Mononuclear cell (primary cell): ENCODE measurements around the gene CADM3. TPM values are rescaled to one million over a fixed set of nuclear protein-coding genes. Genes with fewer than 3 reads are reported as not detected.

ENCODE experiments used
- H3K27me3 ChIP-seq: 2 replicates; pipeline ENCODE4 v1.6.0; 2011; ENCODE audit warnings: low read length, control low read depth; ENCODE audit not compliant: insufficient read depth
- H3K4me1 ChIP-seq: 2 replicates; pipeline ENCODE4 v1.5.1; 2011; ENCODE audit warnings: mild to moderate bottlenecking, low read length, control low read depth; ENCODE audit not compliant: insufficient read depth
- H3K4me3 ChIP-seq: 2 replicates; pipeline ENCODE4 v1.5.1; 2011; ENCODE audit warnings: mild to moderate bottlenecking, low read length, moderate library complexity
- H3K9me3 ChIP-seq: 2 replicates; pipeline ENCODE4 v1.5.1; 2011; ENCODE audit warnings: low read depth, mild to moderate bottlenecking, control low read depth, low read length
- total RNA-seq: library from RNA; depleted of rRNA; stranded (reverse); fragments of >200 nt; gene quantifications from one replicate; pipeline ENCODE4 v1.2.3, GENCODE V29; 2012

The CADM3 gene
- total RNA-seq, 1 donor = 0.10 TPM

DNA sequence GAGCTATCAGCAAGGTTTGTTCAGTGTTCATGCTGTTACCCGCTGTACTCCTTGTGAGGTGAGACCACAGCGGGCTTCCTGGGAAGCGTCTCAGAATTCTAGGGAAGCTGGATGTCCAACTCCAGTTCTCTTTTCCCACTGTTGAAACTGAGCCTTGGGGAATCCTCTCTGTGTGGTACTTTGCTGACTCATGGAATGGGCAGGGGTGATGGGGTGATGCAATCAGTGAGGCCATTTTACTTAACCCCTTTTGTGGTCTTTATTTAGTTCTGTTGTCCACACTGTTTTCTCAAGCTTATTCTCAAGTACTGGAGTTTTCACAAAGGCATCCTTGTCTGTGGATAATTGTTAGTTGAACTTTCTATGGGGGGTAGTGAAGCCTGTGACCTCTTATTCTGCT is 75.9 kb downstream of the CADM3 start:
- peaks cover 13% of the 10 kb centered on the region for H3K27me3 ChIP-seq
- H3K4me3 ChIP-seq = no peak overlapping the region
- peaks cover 21% of the 10 kb centered on the region for H3K9me3 ChIP-seq
- H3K4me1 ChIP-seq = no peaks in the 10 kb centered on the region

DNA sequence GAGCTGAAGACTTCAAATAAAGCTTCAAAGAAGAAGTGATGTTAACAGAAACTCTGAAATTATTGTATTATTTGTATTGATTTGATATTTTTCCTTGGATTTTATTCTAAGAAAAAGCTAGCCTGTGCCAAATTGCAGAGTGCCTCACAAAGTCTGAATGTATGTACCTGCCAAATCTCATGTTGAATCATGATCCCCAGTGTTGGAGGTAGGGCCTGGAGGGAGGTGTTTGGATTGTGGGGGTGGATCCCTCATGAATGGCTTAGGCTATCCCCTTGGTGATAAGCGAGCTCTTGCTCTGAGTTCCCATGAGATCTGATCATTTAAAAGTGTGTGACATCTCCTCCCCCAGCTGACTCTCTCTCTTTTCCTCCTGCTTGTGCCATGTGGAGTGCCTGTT is 76.9 kb downstream of the CADM3 start:
- Histone ChIP-seq H3K4me1 (no peaks in the 10 kb centered on the region), H3K4me3 (no peak overlapping the region), H3K9me3 (peaks cover 21% of the 10 kb centered on the region), H3K27me3 (peaks cover 13% of the 10 kb centered on the region)

DNA sequence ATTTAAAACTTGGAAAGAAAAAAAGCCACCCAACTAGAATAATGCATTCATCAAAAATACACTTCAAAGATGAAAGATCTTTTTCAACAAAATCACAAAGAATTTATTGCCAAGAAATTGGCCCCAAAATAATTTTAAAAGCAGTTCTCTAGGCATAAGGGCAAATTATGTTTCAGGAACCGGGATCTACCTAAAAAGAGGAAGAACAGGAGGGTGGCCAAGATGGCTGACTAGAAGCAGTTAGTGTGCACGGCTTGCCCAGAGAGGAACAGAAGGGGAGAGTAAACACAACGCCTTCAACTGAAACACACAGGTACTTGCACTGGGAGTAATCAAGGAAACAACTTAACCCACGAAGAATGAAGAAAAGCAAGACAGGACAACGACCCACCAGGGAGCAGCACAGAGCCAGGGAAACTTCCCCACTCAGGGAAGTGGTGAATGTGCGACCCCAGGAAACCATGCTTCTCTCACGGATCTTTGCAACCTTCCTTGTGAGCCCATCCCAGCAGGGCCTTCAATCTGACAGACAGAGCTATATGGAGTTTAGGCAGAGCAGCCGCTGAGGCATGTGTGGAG is 79.3 kb downstream of the CADM3 start:
- H3K4me3 ChIP-seq = no peak overlapping the region
- H3K27me3 ChIP-seq = peaks cover 8% of the 10 kb centered on the region
- peaks cover 10% of the 10 kb centered on the region for H3K9me3 ChIP-seq

More for the DNA sequence above, 79.3 kb downstream of the CADM3 start:
- no peaks in the 10 kb centered on the region for H3K4me1 ChIP-seq

Other genes with a start within 250 kb of the CADM3 start
- gene PYHIN1, start 240.1 kb upstream of the CADM3 start, total RNA-seq = 35.6 TPM
- gene IFI16, start 161.7 kb upstream of the CADM3 start, total RNA-seq = 37.3 TPM
- gene AIM2, start 94.8 kb upstream of the CADM3 start, total RNA-seq = 2.1 TPM
- gene ACKR1, start 33.3 kb downstream of the CADM3 start, total RNA-seq = not detected
- gene FCER1A, start 130.7 kb downstream of the CADM3 start, total RNA-seq = 16.5 TPM